Bone marrow (tissue), 2 donors: ENCODE measurements around the gene SAP30BP.
A peak's percentile ranks its signal among the peaks of the same experiment; 100 is the strongest.

Experiments used
- DNase-seq, 2 donors: peaks; one replicate each; lab custom pipeline; 2025; lab: John Stamatoyannopoulos, UW

Gene SAP30BP

GRCh38 chr17:75666959-75667790 lies at the start of gene SAP30BP, which contains the start of gene RECQL5:
SAP30BP (plus strand) TSS chr17:75667338; CDS start chr17:75667373, 35 bp downstream.
RECQL5 (minus strand) TSS chr17:75667154; CDS start chr17:75666557, 597 bp downstream.
- peak; percentile 94 to 97 for DNase-seq

DNA sequence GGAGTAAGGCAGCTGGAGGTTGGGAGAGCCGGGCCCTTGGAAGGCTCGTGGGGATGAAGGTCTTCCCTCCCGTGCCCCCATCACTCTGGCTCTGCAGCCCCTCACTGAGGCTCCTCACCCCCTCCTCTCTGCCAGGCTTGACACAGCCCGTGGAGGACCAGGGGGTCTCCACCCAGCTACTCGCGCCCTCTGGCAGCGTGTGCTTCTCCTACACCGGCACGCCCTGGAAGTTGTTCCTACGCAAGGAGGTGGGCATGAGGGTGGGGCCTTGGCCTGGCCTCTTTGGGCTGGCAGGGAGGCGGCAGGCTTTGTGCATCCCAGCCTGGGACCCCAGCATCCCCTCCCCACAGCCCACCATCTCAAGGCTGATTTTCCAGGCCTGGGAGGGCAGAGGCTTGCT lies 49.5 kb upstream of the SAP30BP start:
- DNase-seq = no peak

- no peak for DNase-seq
These were observed 47.4 kb upstream of the SAP30BP start for GRCh38 chr17:75619506-75620431.

DNA sequence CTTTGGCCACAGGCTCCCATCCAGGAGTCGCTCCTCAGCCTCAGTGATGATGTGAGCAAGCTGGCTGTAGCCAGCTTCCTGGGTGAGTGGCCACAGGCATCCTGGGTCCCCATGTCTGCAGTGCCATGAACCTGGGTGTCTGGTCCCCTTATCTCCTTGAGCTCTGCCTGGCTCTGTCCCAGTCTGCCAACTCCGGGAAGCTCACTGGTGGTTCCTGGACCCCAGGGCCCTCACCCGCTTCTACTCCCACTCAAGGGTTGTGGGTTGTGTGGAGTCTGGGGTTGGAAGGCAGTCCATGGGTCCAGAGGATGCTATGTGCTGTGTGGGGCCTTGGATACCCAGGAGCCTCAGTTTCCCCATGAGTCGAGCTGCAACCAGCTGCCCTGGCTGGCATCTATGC lies 45.6 kb upstream of the SAP30BP start:
- no peak for DNase-seq

GRCh38 chr17:75622076-75622475 lies 45.1 kb upstream of the SAP30BP start:
- DNase-seq = no peak

- no peak for DNase-seq
These were observed 44.3 kb upstream of the SAP30BP start for GRCh38 chr17:75622771-75623273.

DNA sequence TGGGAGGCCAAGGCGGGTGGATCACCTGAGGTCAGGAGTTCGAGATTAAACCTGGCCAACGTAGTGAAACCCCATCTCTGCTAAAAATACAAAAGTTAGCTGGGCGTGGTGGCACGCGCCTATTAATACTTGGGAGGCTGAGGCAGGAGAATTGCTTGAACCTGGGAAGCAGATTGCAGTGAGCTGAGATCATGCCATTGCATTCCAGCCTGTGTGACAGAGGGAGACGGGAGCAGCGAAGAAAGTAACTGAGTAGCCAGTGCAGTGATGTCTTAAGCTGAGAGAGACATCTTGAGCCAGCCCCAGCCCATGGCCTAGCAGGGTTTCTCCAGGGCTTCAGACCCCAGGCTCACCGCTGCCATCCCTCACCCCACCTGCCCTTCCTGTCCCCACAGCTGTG lies 43.8 kb upstream of the SAP30BP start:
- no peak for DNase-seq

DNA sequence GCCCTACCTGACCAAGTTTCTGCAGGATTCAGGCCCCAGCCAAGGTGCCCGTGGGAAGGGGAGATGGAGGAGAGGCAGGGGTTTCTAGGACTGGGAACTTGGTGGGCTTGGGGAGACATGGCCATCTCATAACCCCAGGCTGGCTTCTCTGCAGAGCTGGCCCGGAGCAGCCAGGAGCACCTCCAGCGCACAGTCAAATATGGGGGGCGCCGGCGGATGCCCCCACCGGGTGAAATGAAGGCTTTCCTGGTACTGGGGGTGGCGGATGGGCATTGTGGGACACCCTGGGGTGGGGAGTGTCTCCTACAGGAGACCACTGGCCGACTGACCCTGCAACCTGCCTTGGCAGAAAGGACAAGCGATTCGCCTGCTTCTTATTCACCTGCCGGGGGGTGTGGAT lies 43.1 kb upstream of the SAP30BP start:
- no peak for DNase-seq

DNA sequence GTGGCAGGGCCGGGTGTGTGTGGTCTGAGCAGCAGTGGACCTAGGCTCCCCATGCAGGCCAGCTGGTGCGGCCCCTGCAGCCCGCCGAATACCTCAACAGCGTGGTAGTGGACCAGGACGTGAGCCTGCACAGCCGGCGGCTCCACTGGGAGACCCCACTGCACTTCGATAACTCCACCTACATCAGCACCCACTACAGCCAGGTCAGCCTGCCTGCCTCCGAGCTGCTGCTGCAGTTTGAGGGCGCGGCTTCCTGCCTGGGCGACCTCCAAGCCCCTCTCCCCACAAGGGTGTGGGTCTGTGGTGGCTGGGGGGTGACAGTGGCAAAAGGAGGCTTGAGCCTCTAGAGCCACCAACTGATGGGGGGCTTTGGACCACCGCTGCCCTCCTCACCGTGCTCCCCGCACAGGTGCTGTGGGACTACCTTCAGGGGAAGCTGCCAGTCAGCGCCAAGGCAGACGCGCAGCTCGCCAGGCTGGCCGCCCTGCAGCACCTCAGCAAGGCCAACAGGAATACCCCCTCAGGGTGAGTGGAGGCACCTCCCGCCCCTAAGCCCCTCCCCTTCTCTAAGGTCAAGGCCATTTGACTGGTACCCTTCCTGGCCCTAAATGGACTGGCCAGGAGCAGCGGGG lies 42.3 kb upstream of the SAP30BP start:
- DNase-seq = no peak

DNA sequence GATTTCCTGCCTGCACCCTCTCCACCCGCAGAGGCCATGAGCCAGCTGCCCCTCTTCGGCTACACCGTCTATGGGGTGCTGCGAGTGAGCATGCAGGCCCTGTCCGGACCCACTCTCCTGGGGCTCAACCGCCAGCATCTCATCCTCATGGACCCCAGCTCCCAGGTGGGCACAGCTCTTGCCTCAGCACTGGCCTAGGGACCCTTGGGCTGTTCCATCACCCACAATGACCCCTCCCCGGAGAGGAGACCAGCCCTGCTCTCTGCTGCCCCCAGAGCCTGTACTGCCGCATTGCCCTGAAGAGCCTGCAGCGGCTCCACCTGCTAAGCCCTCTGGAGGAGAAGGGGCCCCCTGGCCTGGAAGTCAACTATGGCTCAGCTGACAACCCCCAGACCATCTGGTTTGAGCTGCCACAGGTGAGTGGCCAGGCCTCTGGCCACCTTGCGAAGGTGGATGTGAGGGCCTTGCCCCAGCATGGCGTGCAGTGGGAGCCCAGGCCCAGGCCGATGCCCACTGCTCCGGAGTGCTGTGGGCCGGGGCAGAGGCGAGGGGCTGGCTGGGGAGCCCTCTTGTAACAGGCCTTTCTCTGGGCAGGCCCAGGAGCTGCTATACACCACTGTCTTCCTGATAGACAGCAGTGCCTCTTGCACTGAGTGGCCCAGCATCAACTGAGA lies 41.2 kb upstream of the SAP30BP start:
- DNase-seq = no peak

DNA sequence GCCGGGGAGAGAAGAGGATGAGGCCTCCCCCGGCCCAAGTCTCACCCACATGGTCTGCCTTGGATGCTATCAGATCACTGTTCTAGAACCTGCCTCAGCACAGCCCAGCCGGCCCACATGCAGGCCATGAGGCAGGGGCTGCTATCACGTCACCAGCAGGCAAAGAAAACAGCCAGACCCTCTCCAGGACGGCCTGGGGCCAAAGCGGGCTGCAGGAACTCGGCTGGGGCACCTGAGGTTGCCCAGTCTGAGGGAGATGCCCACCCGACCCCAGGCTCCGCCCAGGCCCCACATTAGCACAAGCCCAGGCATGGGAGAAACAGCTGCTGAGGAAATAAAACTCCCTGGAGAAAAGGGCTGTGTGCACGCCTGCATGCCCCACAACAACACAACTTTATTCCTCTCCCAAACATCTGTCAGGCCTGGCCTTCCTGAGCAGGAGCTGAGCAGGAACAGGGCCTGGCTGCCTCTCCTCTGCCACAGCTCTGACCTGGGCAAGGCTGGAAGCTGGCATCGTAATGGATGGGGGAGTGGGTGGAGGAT lies 40.6 kb upstream of the SAP30BP start:
- DNase-seq = no peak

DNA sequence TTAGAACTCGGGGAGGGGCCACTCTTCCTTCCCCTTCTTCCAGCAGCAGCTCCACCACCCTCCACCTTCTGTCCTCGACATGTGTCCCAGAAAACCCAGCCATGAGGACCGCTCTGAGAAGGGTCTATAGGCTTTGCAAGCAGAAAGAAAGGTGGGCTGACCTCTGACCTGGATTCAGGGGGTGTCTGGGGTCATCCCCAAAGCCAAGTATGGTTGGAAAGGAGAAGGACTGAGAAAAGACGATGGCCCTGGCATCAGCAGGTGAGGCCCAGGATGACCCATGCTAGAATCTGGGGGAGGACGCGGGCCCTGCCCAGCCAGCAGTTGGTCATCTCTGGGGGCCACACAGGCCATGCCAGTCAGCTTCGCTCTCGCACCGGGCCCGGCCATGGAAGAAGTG lies 40.0 kb upstream of the SAP30BP start:
- no peak for DNase-seq

DNA sequence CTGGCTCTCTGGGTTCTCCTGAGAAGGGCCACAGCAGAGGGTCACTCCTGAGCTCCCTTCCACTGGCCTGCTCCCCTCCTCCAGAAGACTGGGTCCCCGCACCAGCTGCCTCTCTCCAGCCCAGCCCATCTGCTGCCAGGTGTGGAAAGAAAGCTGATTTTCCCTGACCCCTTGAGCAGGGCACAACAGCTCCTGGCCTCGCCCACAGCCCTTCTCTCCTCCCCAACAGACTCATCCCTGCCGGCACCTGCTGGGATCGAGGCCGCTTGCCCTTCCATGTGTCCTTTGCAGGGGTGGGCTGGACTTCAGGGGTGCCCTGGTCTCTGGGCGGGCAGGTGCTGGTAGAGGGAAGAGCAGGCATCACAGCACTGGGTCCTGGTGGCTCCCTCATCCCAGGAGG lies 38.7 kb upstream of the SAP30BP start:
- DNase-seq = no peak

DNA sequence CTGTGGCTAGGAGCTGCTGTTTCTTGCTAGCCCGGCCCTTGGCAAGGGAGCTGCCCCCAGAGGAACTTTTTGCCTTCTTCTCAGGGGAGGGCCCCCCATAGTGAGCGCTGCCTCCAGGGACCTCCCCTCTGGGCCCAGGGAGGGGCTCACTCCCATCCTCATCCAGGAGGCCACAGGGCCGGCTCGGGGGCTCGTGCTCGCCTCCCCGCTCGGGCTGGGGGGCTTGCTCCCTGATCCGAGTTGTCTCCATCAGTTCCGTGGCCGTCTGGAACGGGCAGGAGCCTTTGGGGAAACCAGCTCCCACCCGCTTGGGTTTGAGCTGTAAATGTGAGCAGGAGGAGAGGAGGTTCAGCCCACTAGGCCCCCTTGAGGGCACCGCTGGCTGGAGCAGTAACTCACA lies 38.0 kb upstream of the SAP30BP start:
- DNase-seq = no peak

DNA sequence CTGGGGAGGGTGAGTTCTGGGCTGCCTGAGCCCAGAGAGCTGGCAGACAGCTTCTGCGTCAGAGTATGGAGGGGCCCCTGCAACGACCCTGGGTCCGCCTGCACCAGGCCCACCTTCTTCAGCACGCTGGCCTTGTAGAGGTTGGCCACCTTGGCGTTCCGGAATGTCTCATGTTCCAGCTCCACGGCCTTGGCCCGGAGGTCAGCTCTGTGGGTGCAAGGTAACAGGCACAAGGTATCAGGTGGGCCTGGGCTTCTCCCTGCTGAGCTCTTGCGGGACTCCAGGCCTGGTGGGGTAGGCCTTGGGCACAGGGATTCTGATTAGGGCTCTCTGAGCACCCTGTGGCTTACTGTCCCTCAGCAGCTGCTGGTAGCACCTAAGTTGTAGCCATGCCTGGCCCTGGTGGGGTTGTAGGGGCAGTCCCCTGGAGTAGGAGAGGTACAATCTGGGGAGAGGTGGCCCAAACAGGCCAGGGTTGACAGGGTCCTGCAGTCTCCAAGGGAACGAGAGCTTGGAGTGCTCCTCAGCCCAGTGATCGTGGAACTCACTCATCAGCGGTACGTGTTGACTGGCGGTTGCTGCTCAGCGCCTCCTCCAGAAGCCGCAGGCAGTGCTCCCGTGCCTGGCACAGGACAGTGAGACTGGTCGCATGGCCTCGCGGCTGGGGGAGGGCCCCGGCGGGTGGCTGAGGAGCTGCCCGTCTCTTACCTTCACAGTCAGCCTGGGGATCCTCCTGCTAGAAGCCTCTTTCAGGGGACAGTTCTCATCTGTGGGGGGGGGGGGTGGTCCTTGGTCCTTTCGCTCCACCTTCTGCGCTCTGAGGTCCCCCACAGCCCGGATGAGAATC lies 36.8 kb upstream of the SAP30BP start:
- no peak for DNase-seq

GRCh38 chr17:75631353-75631752 lies 35.8 kb upstream of the SAP30BP start:
- no peak for DNase-seq

DNA sequence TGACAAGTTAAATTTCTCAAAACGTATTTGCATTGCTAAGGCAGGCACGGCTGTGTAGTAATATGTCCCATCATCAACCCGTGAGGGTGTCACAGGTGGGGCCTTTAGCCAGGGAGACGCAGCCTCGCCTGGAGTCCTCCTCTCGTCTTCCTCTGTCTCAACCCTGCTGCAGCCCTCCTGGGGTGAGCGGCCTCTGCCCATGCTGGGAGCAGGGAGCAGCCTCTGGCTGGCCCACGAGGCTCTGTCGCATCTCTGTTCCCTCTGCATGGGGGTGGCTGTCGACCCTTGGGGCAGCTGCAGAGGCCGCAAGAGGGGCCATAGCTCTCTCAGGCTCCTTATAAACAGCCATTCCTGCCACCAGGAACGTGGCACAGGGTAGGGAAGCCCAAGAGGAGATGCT lies 34.7 kb upstream of the SAP30BP start:
- no peak for DNase-seq

DNA sequence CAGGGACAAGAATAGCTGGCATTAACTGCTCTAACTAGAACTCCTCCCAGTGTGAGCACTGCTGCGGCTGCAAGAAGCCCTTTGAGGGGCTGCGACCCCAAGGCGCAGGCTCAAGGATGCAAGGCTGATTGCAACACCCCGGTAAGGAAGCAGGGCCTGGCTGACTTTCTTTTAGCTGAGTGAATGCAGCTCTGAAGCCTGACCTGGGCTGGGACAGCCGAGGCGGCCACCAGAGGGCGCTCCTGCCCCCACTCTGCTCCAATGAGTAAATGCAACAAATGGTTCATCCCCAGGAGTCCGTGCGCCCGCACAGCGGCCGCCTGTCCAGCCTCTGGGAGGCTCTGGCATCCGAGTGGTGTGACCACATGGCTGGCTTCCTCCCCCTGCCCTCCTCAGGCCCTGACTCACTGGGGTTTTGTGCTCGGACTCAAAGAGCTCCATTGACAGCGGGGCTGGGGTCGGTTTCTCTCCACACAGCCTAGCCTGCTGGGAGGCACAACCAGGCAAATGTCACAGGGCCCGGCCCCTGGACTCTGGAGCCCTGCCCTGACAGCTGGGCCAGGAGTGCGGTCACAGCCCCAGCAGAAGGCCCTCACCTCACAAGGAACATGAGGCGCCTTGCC lies 34.2 kb upstream of the SAP30BP start, which contains the start of gene SMIM5:
SMIM5 (plus strand) TSS at position 572 of the 623 bp plus-strand sequence. CDS start 6,768 bp downstream, outside the sequence.
- peak; percentile 47 to 49 for DNase-seq

GRCh38 chr17:75633486-75634375 lies 33.4 kb upstream of the SAP30BP start:
- peak; percentile 16 to 79 for DNase-seq
